ENCODE results near the gene TUB. TPM values are rescaled to one million over a fixed set of nuclear protein-coding genes. Genes with fewer than 3 reads are reported as not detected.

TUB gene
- polyA plus RNA-seq, 1 donor (not counting 4 experiments of a cell fraction or from before 2014, with no cell fraction given), result 0.84 TPM

DNA sequence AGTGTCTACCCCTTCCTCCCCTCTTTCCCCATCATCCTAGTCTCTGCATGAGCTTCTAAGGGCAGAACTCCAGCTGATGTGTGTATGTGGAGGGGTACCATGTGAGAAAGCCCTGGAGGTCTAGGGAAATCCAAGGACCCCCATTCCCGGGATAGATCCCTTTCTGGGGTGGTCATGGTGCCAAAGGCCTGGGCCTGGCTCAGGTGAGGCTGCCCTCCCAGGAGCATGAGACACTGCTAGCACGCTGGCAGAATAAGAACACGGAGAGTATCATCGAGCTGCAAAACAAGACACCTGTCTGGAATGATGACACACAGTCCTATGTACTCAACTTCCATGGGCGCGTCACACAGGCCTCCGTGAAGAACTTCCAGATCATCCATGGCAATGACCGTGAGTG is 19.6 kb downstream of the TUB start:
- TF ChIP-seq, protein P1, sequence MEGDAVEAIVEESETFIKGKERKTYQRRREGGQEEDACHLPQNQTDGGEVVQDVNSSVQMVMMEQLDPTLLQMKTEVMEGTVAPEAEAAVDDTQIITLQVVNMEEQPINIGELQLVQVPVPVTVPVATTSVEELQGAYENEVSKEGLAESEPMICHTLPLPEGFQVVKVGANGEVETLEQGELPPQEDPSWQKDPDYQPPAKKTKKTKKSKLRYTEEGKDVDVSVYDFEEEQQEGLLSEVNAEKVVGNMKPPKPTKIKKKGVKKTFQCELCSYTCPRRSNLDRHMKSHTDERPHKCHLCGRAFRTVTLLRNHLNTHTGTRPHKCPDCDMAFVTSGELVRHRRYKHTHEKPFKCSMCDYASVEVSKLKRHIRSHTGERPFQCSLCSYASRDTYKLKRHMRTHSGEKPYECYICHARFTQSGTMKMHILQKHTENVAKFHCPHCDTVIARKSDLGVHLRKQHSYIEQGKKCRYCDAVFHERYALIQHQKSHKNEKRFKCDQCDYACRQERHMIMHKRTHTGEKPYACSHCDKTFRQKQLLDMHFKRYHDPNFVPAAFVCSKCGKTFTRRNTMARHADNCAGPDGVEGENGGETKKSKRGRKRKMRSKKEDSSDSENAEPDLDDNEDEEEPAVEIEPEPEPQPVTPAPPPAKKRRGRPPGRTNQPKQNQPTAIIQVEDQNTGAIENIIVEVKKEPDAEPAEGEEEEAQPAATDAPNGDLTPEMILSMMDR (optimal IDR thresholded peaks at IDR 0.05 in 1 of 3, IDR thresholded peaks at IDR 0.05 in 1 of 3, conservative IDR thresholded peaks at IDR 0.05 in 1 of 3; ENCODE audit: extremely low read depth in 1 of 3, insufficient read depth in 2 of 3, low read length in 3 of 3), result no peak
- no peak for TF ChIP-seq EZH2 (IDR thresholded peaks at IDR 0.05; ENCODE audit: low read length)
- no peak for FAIRE-seq
- Histone ChIP-seq H3K4me2 (ENCODE audit: control insufficient read depth, extremely low read depth, insufficient read depth, low read depth, low read length) (no peak overlapping the region), H3K79me2 (ENCODE audit: control insufficient read depth, insufficient read depth, low read length) (no peaks in the 10 kb centered on the region), H3K36me3 (ENCODE audit: control insufficient read depth in 2 of 2, extremely low read depth in 1 of 2, insufficient read depth in 2 of 2, low read length in 2 of 2) (no peaks in the 10 kb centered on the region), H3K27me3 (ENCODE audit: control insufficient read depth, extremely low read depth, insufficient read depth, low read length) (no peaks in the 10 kb centered on the region), H3K4me3 (ENCODE audit: control insufficient read depth in 2 of 3, extremely low read depth in 1 of 3, insufficient read depth in 2 of 3, low read depth in 1 of 3, low read length in 3 of 3) (no peak overlapping the region), H3K4me1 (ENCODE audit: control insufficient read depth, extremely low read depth, insufficient read depth, low read length) (peaks cover 9% of the 10 kb centered on the region), H2AFZ (ENCODE audit: control insufficient read depth, low read length) (no peak overlapping the region), H4K20me1 (ENCODE audit: control insufficient read depth, extremely low read depth, insufficient read depth, low read length) (no peaks in the 10 kb centered on the region), H3K9me3 (ENCODE audit: control insufficient read depth, low read depth, low read length) (no peaks in the 10 kb centered on the region), H3K9me1 (ENCODE audit: control insufficient read depth, extremely low read depth, insufficient read depth, low read length) (no peaks in the 10 kb centered on the region), H3K27ac (ENCODE audit: control insufficient read depth, insufficient read depth, low read length) (no peak overlapping the region), H3K9ac (ENCODE audit: control insufficient read depth, extremely low read depth, insufficient read depth, low read length) (no peak overlapping the region)
- DNase-seq (ENCODE audit: low read depth, low spot score), result no peak
- dilution Hi-C loops (cut with MboI; ENCODE audit: extremely low pct_ligation_motif_present, low sequenced_read_pairs), result no loop called here

DNA sequence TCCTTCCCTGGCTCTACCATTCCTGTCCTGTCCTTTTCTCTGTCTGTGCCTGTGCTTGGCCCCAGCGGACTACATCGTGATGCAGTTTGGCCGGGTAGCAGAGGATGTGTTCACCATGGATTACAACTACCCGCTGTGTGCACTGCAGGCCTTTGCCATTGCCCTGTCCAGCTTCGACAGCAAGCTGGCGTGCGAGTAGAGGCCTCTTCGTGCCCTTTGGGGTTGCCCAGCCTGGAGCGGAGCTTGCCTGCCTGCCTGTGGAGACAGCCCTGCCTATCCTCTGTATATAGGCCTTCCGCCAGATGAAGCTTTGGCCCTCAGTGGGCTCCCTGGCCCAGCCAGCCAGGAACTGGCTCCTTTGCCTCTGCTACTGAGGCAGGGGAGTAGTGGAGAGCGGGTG is 20.4 kb downstream of the TUB start:
- dilution Hi-C loops (cut with MboI; ENCODE audit: extremely low pct_ligation_motif_present, low sequenced_read_pairs), result no loop called here

More for the DNA sequence above, 20.4 kb downstream of the TUB start:
- H3K9ac ChIP-seq (ENCODE audit: control insufficient read depth, extremely low read depth, insufficient read depth, low read length), result no peak overlapping the region
- no peaks in the 10 kb centered on the region for H3K36me3 ChIP-seq (ENCODE audit: control insufficient read depth in 2 of 2, extremely low read depth in 1 of 2, insufficient read depth in 2 of 2, low read length in 2 of 2)
- no peaks in the 10 kb centered on the region for H3K79me2 ChIP-seq (ENCODE audit: control insufficient read depth, insufficient read depth, low read length)
- H3K27me3 ChIP-seq (ENCODE audit: control insufficient read depth, extremely low read depth, insufficient read depth, low read length), result no peaks in the 10 kb centered on the region
- no peak overlapping the region for H2AFZ ChIP-seq (ENCODE audit: control insufficient read depth, low read length)
- no peak overlapping the region for H3K4me3 ChIP-seq (ENCODE audit: control insufficient read depth in 2 of 3, extremely low read depth in 1 of 3, insufficient read depth in 2 of 3, low read depth in 1 of 3, low read length in 3 of 3)
- TF ChIP-seq, protein P1 (optimal IDR thresholded peaks at IDR 0.05 in 1 of 3, IDR thresholded peaks at IDR 0.05 in 1 of 3, conservative IDR thresholded peaks at IDR 0.05 in 1 of 3; ENCODE audit: extremely low read depth in 1 of 3, insufficient read depth in 2 of 3, low read length in 3 of 3), result no peak
- TF ChIP-seq EZH2 (IDR thresholded peaks at IDR 0.05; ENCODE audit: low read length), result no peak
- no peaks in the 10 kb centered on the region for H3K9me1 ChIP-seq (ENCODE audit: control insufficient read depth, extremely low read depth, insufficient read depth, low read length)
- H4K20me1 ChIP-seq (ENCODE audit: control insufficient read depth, extremely low read depth, insufficient read depth, low read length), result no peaks in the 10 kb centered on the region
- H3K4me2 ChIP-seq (ENCODE audit: control insufficient read depth, extremely low read depth, insufficient read depth, low read depth, low read length), result no peak overlapping the region
- no peak overlapping the region for H3K27ac ChIP-seq (ENCODE audit: control insufficient read depth, insufficient read depth, low read length)
- H3K4me1 ChIP-seq (ENCODE audit: control insufficient read depth, extremely low read depth, insufficient read depth, low read length), result peaks cover 9% of the 10 kb centered on the region
- no peaks in the 10 kb centered on the region for H3K9me3 ChIP-seq (ENCODE audit: control insufficient read depth, low read depth, low read length)
- DNase-seq (ENCODE audit: low read depth, low spot score), result no peak
- FAIRE-seq, result no peak

Measured in keratinocyte (primary cell).